HK-2 (cell line): ENCODE results near the gene SLC17A6.

Source experiments
- DNase-seq: peaks from one replicate; pipeline ENCODE4 v3.0.0-alpha.2; 2018; ENCODE audit not compliant: unreplicated experiment

Gene SLC17A6

GRCh38 chr11:22337596-22338485 lies at the start of gene SLC17A6:
Gene SLC17A6, plus strand, starts transcription at chr11:22338381. Its CDS starts 153 bp downstream, at chr11:22338534.
- DNase-seq: peak; percentile 6

- no peak for DNase-seq
Observed at GRCh38 chr11:22302368-22302767, 35.8 kb upstream of the SLC17A6 start.

GRCh38 chr11:22304337-22304961 lies 33.7 kb upstream of the SLC17A6 start:
- no peak for DNase-seq

- no peak for DNase-seq
Observed at GRCh38 chr11:22317656-22318055, 20.5 kb upstream of the SLC17A6 start.

GRCh38 chr11:22331771-22332170 lies 6.4 kb upstream of the SLC17A6 start:
- DNase-seq: no peak

GRCh38 chr11:22336587-22336986 lies 1.6 kb upstream of the SLC17A6 start:
- no peak for DNase-seq

GRCh38 chr11:22339611-22340010 lies 1.4 kb downstream of the SLC17A6 start:
- DNase-seq: no peak

GRCh38 chr11:22340235-22340634 lies 2.1 kb downstream of the SLC17A6 start:
- DNase-seq: no peak

- DNase-seq: no peak
Observed at GRCh38 chr11:22340701-22341587, 2.8 kb downstream of the SLC17A6 start.

- no peak for DNase-seq
Observed at GRCh38 chr11:22341588-22341931, 3.4 kb downstream of the SLC17A6 start.

- no peak for DNase-seq
Observed at GRCh38 chr11:22342211-22343031, 4.2 kb downstream of the SLC17A6 start.

- no peak for DNase-seq
Observed at GRCh38 chr11:22343032-22343324, 4.8 kb downstream of the SLC17A6 start.

GRCh38 chr11:22343371-22344032 lies 5.3 kb downstream of the SLC17A6 start:
- DNase-seq: no peak

- DNase-seq: no peak
Observed at GRCh38 chr11:22344081-22344480, 5.9 kb downstream of the SLC17A6 start.

- DNase-seq: no peak
Observed at GRCh38 chr11:22346282-22346681, 8.1 kb downstream of the SLC17A6 start.

GRCh38 chr11:22347857-22348487 lies 9.8 kb downstream of the SLC17A6 start:
- no peak for DNase-seq

- DNase-seq: no peak
Observed at GRCh38 chr11:22349491-22349890, 11.3 kb downstream of the SLC17A6 start.

GRCh38 chr11:22359295-22359694 lies 21.1 kb downstream of the SLC17A6 start:
- DNase-seq: no peak

- no peak for DNase-seq
Observed at GRCh38 chr11:22371160-22371559, 33.0 kb downstream of the SLC17A6 start.

GRCh38 chr11:22387126-22387525 lies 48.9 kb downstream of the SLC17A6 start:
- DNase-seq: no peak
